C4-2B (cell line): ENCODE results near the gene CHMP4A.
"Not testable (repeated sequence)": the region's sequence is repeated elsewhere in the genome, so short reads cannot be mapped to it uniquely, and the experiment has no call there.

ENCODE experiments used
- H3K27ac ChIP-seq: fragments of 450-650 bp; 2 replicates; pipeline ENCODE4 v1.5.1; 2017
- ZFX ChIP-seq: fragments of 450-650 bp; IDR thresholded peaks from 2 replicates; pipeline ENCODE4 v1.6.1; 2017
- TF ChIP-seq, protein P1 (sequence below): fragments of 450-650 bp; conservative IDR thresholded peaks from 2 replicates; pipeline ENCODE4 v1.5.1; 2017; ENCODE audit warnings: mild to moderate bottlenecking

The CHMP4A gene

DNA sequence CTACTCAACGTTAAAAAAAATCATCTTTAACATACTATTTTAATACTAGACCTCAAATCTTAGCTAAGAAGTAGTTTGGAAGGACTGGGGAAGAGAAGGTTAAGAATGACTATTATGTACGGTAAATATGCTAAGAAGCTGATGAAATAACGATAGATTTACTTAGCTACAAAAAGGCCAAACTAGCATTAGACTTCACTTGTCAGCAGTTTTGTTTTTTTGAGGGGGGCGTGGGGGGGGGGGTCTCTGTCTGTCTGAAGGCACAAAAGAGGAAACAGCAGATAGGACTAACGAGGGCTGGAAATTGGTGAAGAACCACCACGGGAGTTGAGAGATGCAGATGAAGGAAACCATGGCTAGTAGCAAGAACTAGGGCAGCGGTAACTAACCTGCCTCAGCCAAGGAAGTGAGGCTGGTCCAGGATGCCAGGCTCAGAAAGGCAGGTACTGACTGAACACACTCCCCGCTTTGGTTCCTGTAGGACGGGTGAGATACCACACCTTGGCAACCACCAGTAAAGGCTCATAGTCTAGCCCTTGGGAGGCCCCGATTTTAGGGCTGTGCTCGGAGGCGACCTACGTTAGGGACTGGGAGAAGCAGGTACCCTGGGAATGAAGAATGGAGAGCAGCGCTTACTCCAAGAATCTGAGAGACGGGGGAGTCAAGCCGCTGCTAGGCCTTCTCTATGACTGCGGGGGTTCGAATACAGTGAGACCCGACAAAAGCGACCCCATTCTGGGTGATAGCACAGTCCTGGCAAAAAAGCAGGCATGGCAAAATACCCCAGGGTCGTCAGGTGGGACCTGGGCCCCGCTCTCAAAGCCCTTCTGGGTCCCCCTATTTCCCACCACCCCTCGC lies 18.2 kb upstream of the CHMP4A start:
- H3K27ac ChIP-seq = peak overlapping the region; percentile 90
- TF ChIP-seq, protein P1, sequence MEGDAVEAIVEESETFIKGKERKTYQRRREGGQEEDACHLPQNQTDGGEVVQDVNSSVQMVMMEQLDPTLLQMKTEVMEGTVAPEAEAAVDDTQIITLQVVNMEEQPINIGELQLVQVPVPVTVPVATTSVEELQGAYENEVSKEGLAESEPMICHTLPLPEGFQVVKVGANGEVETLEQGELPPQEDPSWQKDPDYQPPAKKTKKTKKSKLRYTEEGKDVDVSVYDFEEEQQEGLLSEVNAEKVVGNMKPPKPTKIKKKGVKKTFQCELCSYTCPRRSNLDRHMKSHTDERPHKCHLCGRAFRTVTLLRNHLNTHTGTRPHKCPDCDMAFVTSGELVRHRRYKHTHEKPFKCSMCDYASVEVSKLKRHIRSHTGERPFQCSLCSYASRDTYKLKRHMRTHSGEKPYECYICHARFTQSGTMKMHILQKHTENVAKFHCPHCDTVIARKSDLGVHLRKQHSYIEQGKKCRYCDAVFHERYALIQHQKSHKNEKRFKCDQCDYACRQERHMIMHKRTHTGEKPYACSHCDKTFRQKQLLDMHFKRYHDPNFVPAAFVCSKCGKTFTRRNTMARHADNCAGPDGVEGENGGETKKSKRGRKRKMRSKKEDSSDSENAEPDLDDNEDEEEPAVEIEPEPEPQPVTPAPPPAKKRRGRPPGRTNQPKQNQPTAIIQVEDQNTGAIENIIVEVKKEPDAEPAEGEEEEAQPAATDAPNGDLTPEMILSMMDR = no peak
- TF ChIP-seq ZFX = peak; percentile 37; the same call in 1 of the 2 replicates

DNA sequence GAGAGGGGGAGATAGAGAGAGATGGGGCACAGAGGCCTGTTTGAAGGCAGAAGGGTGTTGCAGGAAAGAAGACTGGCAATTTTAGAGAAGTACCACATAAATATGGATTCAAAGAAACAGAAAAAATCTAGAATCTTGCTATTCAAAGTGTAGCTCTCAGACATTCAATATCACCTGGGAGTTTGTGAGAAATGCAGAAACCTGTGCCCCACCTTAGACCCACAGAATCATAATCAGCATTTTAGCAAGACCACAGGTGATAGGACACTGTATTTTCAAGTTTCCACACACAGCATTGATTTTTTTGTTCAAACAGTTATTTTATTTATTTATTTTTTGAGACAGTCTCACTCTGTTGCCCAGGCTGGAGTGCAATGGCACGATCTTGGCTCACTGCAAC lies 15.6 kb upstream of the CHMP4A start:
- TF ChIP-seq, protein P1 = no peak
- TF ChIP-seq ZFX = no peak

DNA sequence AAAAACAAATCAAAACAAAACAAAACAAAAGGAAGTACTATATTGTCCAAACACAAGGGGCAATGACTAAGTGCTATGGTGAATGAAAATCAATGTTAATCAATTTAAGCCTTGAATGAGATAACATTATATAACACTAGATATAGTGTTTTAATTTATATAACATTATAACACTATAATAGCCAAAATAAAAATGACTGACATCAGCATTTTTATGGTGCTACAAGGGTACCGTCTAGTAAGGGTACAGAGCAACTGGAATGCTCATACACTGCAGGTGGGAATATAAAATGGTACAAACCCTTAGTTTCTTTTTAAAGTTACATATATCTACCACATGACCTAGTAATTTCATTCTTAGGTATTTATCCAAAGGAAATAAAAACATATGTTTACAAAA lies 13.2 kb upstream of the CHMP4A start:
- H3K27ac ChIP-seq = no peak overlapping the region
- no peak for TF ChIP-seq ZFX
- TF ChIP-seq, protein P1 = no peak

More for the DNA sequence above, 15.6 kb upstream of the CHMP4A start:
- no peak overlapping the region for H3K27ac ChIP-seq

DNA sequence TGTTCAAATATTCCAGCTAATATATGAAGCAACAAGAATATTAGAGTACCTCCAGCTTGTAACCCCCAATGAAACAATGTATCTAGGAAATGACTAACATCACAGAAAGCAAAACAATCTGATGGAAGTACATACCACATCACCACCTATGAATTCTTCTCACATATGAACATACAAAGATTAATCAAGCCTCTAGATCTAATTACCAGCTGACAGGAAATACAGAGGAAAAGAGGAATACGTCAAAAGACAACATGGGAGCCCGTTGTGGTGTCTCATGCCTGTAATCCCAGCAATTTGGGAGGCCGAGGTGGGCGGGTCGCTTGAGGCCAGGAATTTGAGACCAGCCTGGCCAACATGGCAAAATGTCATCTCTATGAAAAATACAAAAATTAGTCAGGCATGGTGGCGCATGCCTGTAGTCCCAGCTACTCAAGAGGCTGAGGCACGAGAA lies 11.4 kb upstream of the CHMP4A start:
- no peak for TF ChIP-seq ZFX
- TF ChIP-seq, protein P1 = no peak
- H3K27ac ChIP-seq = no peak overlapping the region

DNA sequence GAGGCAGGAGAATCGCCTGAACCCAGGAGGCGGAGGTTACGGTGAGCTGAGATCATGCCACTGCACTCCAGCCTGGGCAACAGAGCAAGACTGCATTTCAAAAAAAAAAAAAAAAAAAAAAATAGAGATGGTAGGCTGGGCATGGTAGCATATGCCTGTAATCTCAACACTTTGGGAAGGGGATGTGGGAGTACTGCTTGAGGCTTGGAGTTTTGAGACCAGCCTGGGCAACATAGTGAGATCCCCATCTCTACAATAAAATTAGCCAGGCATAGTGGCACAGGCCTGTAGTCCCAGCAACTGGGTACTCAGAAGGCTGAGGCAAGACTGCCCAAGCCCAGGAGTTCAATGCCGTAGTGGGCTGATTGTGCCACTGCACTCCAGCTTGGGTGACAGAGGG lies 9.7 kb upstream of the CHMP4A start:
- not testable (repeated sequence) for H3K27ac ChIP-seq

DNA sequence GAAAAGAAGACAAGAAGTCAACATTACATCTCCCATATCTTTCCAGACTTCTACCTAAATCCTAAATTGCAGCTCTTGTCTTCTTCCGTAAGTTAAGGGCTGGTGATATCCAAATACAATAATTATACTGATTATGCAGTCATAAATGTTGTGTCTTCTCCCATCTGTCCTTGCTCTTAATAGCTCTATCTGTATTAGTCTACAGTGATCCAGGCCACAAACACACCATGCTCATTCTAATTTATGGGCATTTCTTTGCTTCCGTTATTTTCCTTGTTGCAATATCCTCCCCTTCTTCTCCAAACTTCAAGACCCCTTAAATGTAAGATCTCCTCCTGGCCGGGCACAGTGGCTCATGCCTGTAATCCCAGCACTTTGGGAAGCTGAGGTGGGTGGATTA lies 6.2 kb upstream of the CHMP4A start:
- H3K27ac ChIP-seq = no peak overlapping the region
- no peak for TF ChIP-seq ZFX
- TF ChIP-seq, protein P1 = no peak

DNA sequence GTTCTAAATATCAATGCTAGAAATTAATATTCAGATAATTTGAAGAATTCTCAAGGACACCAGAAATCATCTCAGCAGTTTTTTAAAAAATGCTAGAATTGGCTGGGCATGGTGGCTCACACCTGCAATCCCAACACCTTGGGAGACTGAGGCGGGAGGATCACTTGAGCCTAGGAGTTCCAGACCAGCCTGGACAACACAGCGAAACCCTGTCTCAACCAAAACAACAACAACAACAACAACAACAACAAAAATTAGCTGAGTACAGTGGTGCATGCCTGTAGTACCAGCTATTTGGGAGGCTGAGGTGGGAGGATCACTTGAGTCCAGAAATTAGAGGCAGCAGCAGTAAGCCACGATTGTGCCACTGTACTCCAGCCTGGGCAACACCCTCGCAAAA lies 5.8 kb upstream of the CHMP4A start:
- TF ChIP-seq ZFX = no peak
- TF ChIP-seq, protein P1 = no peak
- no peak overlapping the region for H3K27ac ChIP-seq

DNA sequence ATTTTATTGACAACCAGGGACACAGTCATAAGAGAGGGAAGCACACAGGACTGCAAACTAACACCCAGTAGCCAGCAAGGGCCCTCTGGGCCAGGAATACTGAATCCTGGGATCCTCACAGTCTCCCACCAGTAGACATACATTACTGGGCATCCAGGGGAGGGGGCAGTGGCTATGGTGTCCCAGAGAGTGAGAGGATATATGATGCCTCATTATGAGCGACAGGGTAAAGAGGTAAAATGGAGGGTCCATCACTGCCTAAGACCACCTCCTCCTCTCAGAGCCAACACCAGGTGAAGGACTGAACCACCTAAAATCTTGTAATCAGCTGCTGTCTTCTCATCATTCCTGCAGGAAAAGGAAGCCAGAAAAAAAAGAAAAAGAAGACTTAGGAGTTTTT lies 3.6 kb upstream of the CHMP4A start:
- H3K27ac ChIP-seq = not testable (repeated sequence)
